Activated T-helper 9 cell treated with anti-CD3 and anti-CD28 coated beads, Interleukin-2, amount 50 U/mL, for 16 hours (primary cell): Measurements from ENCODE around the gene FTMT.
"Not testable (repeated sequence)": the region's sequence is repeated elsewhere in the genome, so short reads cannot be mapped to it uniquely, and the experiment has no call there.

Experiments
- DNase-seq: peaks from one replicate; pipeline ENCODE4 v3.0.0-alpha.2; 2020; ENCODE audit warnings: low read depth

The FTMT gene

DNA sequence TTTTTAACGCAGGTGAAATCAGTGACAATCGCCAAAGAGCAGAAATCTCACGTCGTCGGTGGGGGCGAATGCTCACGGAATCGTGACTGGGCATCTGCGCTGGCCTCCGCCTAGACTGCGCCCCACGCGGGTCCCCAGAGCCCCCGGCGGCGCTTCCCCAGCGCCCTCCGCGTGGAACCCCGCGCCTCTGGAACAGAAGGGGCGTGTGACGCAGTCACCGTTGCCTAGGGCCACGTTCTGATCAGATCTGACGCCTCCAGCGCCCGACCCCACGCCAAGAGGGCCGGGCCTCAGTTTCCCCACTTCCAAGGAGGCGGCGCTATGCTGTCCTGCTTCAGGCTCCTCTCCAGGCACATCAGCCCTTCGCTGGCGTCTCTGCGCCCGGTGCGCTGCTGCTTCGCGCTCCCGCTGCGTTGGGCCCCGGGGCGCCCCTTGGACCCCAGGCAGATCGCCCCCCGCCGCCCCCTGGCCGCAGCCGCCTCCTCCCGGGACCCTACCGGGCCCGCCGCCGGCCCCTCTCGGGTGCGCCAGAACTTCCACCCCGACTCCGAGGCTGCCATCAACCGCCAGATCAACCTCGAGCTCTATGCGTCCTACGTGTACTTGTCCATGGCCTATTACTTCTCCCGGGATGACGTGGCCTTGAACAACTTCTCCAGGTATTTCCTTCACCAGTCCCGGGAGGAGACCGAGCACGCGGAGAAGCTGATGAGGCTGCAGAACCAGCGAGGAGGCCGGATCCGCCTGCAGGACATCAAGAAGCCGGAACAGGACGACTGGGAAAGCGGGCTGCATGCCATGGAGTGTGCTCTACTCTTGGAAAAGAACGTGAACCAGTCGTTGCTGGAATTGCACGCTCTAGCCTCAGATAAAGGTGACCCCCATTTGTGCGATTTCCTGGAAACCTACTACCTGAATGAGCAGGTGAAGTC, at the start of gene FTMT:
Gene FTMT, plus strand, starts transcription at position 240 of the 932 bp plus-strand sequence. Its CDS starts 82 bp downstream, at position 322.
- no peak for DNase-seq

- DNase-seq, result not testable (repeated sequence)
Observed at GRCh38 chr5:121805251-121805650, 46.4 kb upstream of the FTMT start.

GRCh38 chr5:121805911-121806310, 45.8 kb upstream of the FTMT start:
- no peak for DNase-seq

DNA sequence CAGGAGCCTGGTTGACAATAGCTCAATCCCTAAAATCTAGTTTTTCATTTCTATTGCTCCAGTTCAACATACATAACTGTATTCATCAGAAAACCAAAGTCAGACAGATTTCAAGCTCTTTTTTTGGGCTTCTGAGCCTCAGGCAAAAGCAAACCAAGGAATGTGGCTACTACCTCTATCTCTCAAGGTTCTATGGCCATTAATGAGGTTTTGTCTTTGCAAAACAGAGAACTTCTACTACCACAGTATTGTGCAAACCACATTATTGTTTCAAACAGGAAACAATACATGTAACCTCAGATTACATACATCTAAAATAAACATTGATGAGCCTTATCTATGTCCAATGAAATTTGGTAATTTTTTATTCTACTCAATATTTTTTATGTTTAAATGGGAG, 35.5 kb upstream of the FTMT start:
- no peak for DNase-seq

DNA sequence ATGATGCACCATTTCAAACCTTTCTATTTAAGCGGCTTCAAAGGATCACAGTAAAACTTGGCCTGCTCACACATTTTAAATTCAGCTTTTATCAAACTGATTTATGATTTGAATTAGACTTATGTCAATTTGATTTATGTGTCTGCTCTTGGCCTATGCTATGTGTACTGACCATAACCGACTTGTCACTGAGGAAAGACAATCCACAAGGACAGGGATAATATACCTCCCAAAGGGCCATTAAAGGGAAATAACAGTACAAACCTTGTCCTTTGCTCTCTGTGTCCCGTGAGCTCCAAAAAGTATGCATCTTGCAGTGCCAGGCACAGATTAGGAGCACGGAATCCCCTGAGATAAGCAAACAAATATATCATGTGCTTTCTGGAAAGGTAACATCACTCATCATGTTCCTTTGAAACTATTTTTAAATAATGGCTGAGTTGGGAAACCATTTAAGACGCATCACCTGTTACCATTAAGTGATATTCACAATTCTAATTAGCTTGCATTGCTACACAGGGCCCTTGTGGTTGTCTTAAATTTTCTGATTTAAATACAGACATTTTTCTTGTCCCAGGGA, 31.9 kb upstream of the FTMT start:
- DNase-seq, result no peak

- no peak for DNase-seq
Observed at GRCh38 chr5:121833617-121834016, 18.1 kb upstream of the FTMT start.

- DNase-seq, result no peak
Observed at GRCh38 chr5:121834021-121834420, 17.7 kb upstream of the FTMT start.

DNA sequence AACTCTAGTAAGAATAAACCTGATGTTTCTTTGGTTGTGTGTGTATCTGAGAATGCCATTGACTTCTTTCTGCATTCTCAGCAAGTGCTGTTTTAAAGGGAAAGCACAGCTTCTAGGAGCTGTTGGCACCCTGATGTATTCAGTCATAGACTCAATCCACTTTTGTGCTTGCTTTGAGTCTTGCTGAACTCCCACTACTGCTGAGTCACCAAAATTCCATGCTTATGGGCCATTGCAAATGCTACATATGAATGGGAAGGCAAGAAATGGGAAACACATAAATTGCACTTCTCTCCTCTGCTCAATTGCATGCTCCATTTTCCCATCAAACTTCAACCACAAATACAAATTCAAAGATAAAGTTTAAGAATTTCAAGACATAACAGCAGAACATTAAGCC, 9.8 kb upstream of the FTMT start:
- no peak for DNase-seq

DNA sequence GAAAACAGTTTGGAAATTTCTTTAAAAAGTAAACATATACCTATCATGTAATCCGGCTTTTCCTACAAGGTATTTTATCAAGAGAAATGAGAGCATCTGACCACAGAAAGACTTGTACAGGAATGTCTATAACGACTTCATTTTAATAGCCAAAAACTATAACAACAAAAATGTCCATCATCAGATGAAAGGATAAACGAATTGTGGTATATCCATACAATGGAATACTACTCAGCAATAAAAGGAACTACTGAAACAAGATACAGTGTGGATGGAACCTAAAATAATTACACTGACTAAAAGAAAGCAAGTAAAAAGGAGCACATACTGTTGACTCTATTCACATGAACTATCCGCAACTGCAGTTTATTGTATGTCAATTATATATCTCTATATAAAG, 1.4 kb upstream of the FTMT start:
- DNase-seq, result no peak

DNA sequence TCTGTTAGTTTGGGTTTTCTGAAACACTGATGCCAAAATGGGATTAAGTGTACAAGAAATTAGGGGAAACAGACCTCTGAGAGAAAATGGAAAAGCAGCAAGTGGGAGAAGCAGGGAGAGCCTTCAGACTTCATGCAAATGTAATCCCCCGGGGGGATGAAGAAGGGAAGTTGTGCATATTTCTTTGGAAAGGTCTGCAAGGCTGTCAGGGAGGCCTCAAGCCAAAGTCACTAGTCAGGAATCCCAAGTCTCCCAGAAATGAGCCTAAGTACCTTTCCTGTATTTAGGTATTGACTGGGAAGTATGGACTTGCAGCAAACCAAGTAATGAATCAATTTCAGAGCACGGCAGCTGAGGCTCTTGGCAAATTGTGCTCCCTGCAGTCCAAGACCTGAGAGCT, 2.2 kb downstream of the FTMT start:
- no peak for DNase-seq

GRCh38 chr5:121862801-121863200, 11.1 kb downstream of the FTMT start:
- DNase-seq, result no peak

DNA sequence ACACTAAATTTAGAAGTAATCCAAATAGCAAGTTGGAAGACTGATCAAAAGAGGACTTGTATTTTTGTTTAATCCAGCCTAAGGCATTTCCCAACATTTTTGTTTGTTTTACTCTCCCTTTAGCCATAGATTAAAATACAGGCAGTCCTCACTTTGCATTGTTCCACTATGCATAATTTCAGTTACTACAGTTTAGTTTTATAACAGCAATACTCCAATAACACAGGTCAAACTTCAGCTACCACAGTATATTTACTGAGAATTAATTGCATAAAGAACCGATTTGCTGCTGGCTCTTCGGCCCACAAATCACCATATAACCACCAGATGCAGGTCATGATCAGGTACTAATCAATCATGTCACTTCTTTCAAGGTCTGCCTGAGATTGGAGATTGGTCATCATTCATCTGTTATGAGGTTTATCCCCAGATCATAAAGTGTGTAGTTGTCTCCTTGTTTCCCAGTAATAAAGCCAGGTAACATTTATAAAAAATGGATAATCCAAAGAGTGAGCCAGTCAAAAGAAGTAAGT, 12.1 kb downstream of the FTMT start:
- DNase-seq, result no peak

DNA sequence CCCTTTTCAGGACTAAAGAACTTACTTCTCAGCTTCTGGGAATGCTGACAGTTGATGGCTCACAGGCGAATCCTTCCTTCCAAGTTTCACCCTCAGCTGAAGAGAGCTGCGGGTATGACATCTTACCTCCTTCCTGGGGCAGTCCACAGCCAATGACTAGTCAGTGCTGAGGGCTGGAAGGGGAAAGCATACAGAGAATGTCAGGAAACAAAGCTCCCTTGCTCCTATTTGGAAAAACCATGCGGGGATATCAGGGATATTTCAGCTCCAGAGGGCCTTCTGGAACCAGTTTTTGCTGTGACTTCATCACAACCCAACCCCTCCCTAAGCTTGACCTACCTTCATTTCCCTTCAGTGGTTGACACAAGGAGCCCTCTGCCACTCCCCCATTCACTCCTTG, 15.7 kb downstream of the FTMT start:
- DNase-seq, result no peak

DNA sequence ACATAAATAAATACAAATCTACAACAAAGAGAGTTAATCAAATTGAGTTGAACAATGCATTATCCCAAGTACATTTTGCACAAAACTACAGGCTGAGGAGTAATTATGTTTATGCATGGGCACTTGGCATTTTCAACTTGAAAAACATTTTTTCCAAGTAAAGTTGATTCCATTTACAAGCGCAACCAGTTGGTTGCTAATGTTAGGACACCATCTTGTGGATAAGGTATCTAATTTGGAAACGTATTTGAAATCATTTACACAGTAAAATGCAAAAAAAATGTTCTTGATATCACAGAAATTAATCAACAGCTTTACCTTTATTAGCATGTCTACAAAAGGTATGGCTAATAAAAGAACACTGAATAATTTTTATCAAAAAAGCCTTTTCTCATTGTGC, 18.8 kb downstream of the FTMT start:
- no peak for DNase-seq

DNA sequence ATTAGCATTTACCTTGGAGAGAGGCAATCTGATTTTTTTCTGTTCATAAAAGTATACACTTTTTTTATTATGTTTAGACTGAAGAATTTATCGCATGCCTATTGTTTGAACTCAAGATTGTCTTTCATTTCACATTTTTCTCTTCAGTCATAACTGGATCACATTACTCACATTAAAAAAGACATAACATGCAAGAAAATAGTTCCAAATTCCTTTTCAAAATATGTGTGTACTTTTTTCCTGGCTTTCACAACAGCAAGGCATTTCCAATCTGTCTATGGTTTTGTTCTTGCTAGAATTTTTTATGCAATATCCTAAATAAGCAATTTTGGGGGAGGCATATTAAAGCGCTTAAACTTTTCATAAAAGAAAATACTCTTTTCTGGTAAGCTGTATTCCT, 21.2 kb downstream of the FTMT start:
- no peak for DNase-seq

GRCh38 chr5:121873409-121873808, 21.7 kb downstream of the FTMT start:
- no peak for DNase-seq

DNA sequence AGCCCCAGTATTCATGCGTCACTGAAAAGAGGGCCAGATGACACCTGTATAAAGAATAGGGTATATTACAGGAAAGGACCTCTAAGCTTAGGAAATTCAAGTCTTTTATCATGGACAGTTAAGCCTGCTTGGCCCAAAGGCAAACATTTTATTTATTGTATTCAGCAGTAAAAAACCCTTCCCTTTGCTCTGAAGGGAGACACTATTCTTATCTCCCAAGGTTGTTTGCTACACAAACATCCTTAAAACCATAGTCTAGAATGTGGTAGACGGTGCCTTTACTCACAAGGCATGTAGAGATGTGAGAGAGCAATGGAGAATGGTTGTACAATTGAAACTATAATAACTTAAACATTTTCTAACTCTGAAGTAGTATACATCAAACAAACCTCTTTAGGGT, 33.9 kb downstream of the FTMT start:
- DNase-seq, result no peak

DNA sequence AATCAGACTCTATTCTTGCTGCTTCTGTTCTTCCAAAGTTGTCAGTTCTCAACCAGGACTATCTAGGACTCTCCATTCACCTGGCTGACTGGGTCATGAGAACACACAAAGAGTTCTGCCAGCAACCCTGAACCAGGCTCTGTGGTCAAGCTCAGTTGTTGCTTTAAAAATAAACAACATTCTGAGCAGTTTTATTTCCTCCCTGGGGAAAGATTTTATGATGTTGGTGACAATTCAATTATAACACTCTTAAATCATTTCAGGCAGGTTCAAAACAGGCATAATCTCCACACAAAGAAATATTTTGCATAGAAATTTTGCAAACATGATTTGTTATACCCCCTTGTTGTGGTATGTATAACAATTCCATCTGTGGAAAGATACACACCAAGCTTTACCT, 36.0 kb downstream of the FTMT start:
- no peak for DNase-seq

DNA sequence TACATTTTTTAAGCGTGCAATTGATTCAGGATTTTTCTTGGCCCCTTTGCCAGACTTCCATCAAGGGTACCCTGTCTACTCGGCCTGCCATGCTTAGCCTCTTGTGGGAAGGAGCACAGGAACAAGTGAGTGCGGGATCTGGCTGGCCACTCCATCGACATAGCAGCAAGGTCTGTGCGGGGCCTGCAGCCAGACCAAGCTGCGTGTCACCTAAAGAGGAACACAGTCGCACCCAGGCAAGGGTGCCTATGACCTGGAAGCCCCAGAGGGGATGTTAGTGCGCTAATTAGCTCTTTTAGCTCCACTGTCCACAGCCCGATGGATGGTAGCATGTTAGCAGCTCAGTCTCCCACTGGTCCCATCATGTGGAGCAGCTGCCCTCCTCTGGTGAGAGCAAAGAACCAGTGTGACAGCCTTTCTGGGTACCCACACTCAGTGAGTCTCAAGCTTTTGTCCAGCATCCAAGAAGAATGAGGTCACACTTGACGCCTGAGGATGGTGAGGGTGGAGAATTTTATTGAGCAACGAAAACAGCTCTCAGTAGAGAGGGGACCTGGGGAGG, 38.7 kb downstream of the FTMT start:
- no peak for DNase-seq

GRCh38 chr5:121897341-121897740, 45.7 kb downstream of the FTMT start:
- no peak for DNase-seq

GRCh38 chr5:121899346-121899745, 47.7 kb downstream of the FTMT start:
- DNase-seq, result no peak
